Measurements from ENCODE around the gene MOGAT1. TPM values are rescaled to one million over a fixed set of nuclear protein-coding genes. Genes with fewer than 3 reads are reported as not detected.

MOGAT1 gene
- polyA plus RNA-seq, 1 of the 3 experiments (the other 2 are of a cell fraction), result not detected

DNA sequence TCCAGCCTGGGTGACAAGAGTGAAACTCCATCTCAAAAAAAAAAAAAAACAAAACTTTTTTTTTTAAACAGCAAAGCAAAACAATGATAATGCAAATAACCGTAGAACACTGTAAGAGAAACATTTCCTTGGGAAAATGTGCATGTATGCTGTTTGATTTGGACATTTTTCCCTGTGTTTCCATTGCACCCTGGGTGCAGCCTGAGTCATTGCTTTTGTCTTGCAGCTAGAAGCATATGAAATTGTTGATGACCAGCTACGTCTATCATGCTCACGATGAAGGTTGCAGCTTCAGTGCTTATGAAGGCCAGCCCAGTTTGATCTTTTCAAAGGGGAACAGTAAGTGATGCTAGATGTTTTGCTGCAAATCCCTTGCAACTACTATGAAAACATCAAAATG lies 41.5 kb downstream of the MOGAT1 start:
- ChIA-PET POLR2A (no interaction called here), CTCF (interaction anchor here (0.9 to 2.7 kb wide), 2 partner anchors 22 to 258 kb away, joined by 3 to 12 read pairs; no protein-coding TSS in a partner anchor)
- WGBS (ENCODE audit: low lambda C conversion rate), result 95% methylated on average over 3 of the region's 3 CpGs
- Histone ChIP-seq H3K27me3 (ENCODE audit: insufficient read depth) (no peaks in the 10 kb centered on the region), H3K4me3 (ENCODE audit: low read depth in 2 of 2, low read length in 1 of 2) (no peak overlapping the region), H3K4me1 (ENCODE audit: control insufficient read depth in 1 of 2, insufficient read depth in 2 of 2, low read depth in 1 of 2, low read length in 1 of 2) (peaks cover under 1 to 3% of the 10 kb centered on the region in 2 experiments; a peak in 2 of 4 replicates), H3K9me2 (no peaks in the 10 kb centered on the region), H3K4me2 (no peak overlapping the region), H3K79me2 (ENCODE audit: insufficient read depth) (no peaks in the 10 kb centered on the region), H3K36me3 (replicated peaks in 1 of 2; ENCODE audit: control insufficient read depth in 1 of 2, insufficient read depth in 2 of 2, low read length in 1 of 2) (no peaks in the 10 kb centered on the region), H3K9ac (no peak overlapping the region), H3K27ac (ENCODE audit: low read depth in 2 of 2, low read length in 1 of 2) (no peak overlapping the region), H2AFZ (ENCODE audit: low read depth) (no peak overlapping the region), H3K9me3 (no peaks in the 10 kb centered on the region), H4K20me1 (ENCODE audit: insufficient read depth) (no peaks in the 10 kb centered on the region), H3F3A (replicated peaks; ENCODE audit: insufficient read depth) (no peaks in the 10 kb centered on the region)
- no peak for TF ChIP-seq SMC3 (IDR thresholded peaks at IDR 0.05; ENCODE audit: low read depth, low read length)
- TF ChIP-seq, protein P1, sequence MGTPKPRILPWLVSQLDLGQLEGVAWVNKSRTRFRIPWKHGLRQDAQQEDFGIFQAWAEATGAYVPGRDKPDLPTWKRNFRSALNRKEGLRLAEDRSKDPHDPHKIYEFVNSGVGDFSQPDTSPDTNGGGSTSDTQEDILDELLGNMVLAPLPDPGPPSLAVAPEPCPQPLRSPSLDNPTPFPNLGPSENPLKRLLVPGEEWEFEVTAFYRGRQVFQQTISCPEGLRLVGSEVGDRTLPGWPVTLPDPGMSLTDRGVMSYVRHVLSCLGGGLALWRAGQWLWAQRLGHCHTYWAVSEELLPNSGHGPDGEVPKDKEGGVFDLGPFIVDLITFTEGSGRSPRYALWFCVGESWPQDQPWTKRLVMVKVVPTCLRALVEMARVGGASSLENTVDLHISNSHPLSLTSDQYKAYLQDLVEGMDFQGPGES (IDR thresholded peaks at IDR 0.05; ENCODE audit: low read depth, low read length), result no peak
- DNase-seq, result no peak

DNA sequence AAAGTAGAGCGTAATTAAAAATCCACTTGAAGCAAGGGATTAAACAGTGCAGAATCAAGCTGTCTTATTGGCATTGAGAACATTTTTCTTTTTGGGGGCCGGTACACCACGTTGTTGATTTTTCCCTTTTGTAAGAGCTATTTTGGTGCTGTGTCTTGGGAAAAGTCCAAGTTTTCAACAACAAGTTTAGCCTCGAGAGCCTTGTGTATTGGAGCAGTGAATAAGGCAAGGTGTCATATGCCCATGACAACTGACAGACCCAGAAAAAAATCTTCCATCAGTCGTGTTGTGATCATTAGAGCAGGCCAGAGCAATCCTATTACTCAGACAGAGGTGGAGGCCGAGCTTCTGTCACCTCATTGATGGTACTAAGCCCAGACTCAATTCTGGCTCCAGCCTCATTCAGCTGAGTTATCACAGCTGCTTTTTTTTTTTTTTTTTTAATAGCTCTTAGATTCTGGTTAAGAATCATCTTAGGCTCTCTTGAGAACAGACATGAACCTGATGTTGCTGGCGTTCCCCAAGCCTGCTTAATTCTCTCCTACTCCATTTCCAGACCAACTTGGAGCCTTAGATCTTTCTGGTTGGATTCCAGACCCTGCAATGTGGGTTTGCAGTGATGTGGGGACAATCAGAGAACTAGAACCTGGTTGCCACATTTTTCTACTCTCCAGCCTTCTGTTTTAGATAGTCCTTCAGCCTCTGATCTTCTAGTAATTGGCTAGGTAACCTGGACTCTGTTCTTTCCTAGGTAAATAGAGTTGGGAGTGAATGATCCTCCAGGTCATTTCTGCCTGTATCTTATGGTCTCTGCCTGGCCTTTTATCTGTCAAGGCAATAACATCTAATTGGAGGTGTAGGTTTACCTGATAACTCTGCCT lies 43.1 kb downstream of the MOGAT1 start:
- CTCF ChIA-PET, result interaction anchor here (0.7 to 2.7 kb wide), 3 partner anchors 24 to 257 kb away, joined by 3 to 12 read pairs (median 6); no protein-coding TSS in a partner anchor
- H3K36me3 ChIP-seq (replicated peaks in 1 of 2; ENCODE audit: control insufficient read depth in 1 of 2, insufficient read depth in 2 of 2, low read length in 1 of 2), result no peaks in the 10 kb centered on the region
- no peak for DNase-seq

More for the DNA sequence above, 43.1 kb downstream of the MOGAT1 start:
- H3K9me3 ChIP-seq, result no peaks in the 10 kb centered on the region
- no peak overlapping the region for H2AFZ ChIP-seq (ENCODE audit: low read depth)
- POLR2A ChIA-PET, result interaction anchor here (1.2 kb wide), 1 partner anchor 148 kb away, joined by 3 read pairs; no protein-coding TSS in a partner anchor
- H3F3A ChIP-seq (replicated peaks; ENCODE audit: insufficient read depth), result no peaks in the 10 kb centered on the region
- no peak overlapping the region for H3K4me2 ChIP-seq
- 65% methylated on average over 7 of the region's 7 CpGs for WGBS (ENCODE audit: low lambda C conversion rate)
- no peaks in the 10 kb centered on the region for H3K4me1 ChIP-seq (ENCODE audit: control insufficient read depth in 1 of 2, insufficient read depth in 2 of 2, low read depth in 1 of 2, low read length in 1 of 2)
- no peak overlapping the region for H3K9ac ChIP-seq
- no peak overlapping the region for H3K27ac ChIP-seq (ENCODE audit: low read depth in 2 of 2, low read length in 1 of 2)
- H4K20me1 ChIP-seq (ENCODE audit: insufficient read depth), result no peaks in the 10 kb centered on the region
- H3K79me2 ChIP-seq (ENCODE audit: insufficient read depth), result no peaks in the 10 kb centered on the region
- no peaks in the 10 kb centered on the region for H3K27me3 ChIP-seq (ENCODE audit: insufficient read depth)
- no peak overlapping the region for H3K4me3 ChIP-seq (ENCODE audit: low read depth in 2 of 2, low read length in 1 of 2)
- TF ChIP-seq, protein P2, sequence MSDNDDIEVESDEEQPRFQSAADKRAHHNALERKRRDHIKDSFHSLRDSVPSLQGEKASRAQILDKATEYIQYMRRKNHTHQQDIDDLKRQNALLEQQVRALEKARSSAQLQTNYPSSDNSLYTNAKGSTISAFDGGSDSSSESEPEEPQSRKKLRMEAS (IDR thresholded peaks at IDR 0.05; ENCODE audit: low read depth), result no peak
- TF ChIP-seq NRF1 (IDR thresholded peaks at IDR 0.05; ENCODE audit: low read depth, low read length) (no peak), SIN3A (IDR thresholded peaks at IDR 0.05; ENCODE audit: borderline replicate concordance, low read depth, low read length) (no peak), SMC3 (IDR thresholded peaks at IDR 0.05; ENCODE audit: low read depth, low read length) (no peak), TEAD4 (IDR thresholded peaks at IDR 0.05; ENCODE audit: borderline replicate concordance, insufficient read depth) (no peak), POLR2AphosphoS5 (IDR thresholded peaks at IDR 0.05; ENCODE audit: low read depth, low read length) (no peak), NFIC (IDR thresholded peaks at IDR 0.05; ENCODE audit: borderline replicate concordance) (no peak), GATA2 (CRISPR knock-in tag; IDR thresholded peaks at IDR 0.05) (no peak), FOXJ3 (CRISPR knock-in tag; IDR thresholded peaks at IDR 0.05) (no peak), EP300 (IDR thresholded peaks at IDR 0.05; ENCODE audit: borderline replicate concordance in 1 of 2, low read depth in 1 of 2, low read length in 1 of 2) (no peak), MEF2A (IDR thresholded peaks at IDR 0.05; ENCODE audit: borderline replicate concordance, low read depth) (no peak)
- TF ChIP-seq, protein P3, sequence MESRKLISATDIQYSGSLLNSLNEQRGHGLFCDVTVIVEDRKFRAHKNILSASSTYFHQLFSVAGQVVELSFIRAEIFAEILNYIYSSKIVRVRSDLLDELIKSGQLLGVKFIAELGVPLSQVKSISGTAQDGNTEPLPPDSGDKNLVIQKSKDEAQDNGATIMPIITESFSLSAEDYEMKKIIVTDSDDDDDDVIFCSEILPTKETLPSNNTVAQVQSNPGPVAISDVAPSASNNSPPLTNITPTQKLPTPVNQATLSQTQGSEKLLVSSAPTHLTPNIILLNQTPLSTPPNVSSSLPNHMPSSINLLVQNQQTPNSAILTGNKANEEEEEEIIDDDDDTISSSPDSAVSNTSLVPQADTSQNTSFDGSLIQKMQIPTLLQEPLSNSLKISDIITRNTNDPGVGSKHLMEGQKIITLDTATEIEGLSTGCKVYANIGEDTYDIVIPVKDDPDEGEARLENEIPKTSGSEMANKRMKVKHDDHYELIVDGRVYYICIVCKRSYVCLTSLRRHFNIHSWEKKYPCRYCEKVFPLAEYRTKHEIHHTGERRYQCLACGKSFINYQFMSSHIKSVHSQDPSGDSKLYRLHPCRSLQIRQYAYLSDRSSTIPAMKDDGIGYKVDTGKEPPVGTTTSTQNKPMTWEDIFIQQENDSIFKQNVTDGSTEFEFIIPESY (IDR thresholded peaks at IDR 0.05; ENCODE audit: borderline replicate concordance, low read depth), result no peak
- no peaks in the 10 kb centered on the region for H3K9me2 ChIP-seq

All from SK-N-SH (cell line).